Smooth muscle cell (in vitro differentiated cells): ENCODE data around the gene OBI1. TPM values are rescaled to one million over a fixed set of nuclear protein-coding genes. Genes with fewer than 3 reads are reported as not detected.

Source experiments
- DNase-seq: peaks from one replicate; lab custom pipeline; 2025; ENCODE audit not compliant: unreplicated experiment; lab: John Stamatoyannopoulos, UW
- H2AFZ ChIP-seq: fragments of 200-600 bp; sonication (generic); 2 replicates; pipeline ENCODE4 v1.6.0; 2016; ENCODE audit warnings: antibody characterized with exemption, low read depth, mild to moderate bottlenecking
- H3F3A ChIP-seq: fragments of 200-600 bp; sonication (generic); 2 replicates; pipeline ENCODE4 v1.6.0; 2017; ENCODE audit warnings: antibody characterized with exemption, low read depth
- H3K27ac ChIP-seq: fragments of 200-600 bp; sonication (generic); 2 replicates; pipeline ENCODE4 v1.5.1; 2016; ENCODE audit warnings: low read depth, mild to moderate bottlenecking
- H3K27me3 ChIP-seq: fragments of 200-600 bp; sonication (generic); 2 replicates; pipeline ENCODE4 v1.6.1; 2016; ENCODE audit warnings: low read depth, mild to moderate bottlenecking
- H3K36me3 ChIP-seq: fragments of 200-600 bp; sonication (generic); 2 replicates; pipeline ENCODE4 v1.5.1; 2016; ENCODE audit warnings: low read depth
- H3K4me1 ChIP-seq: fragments of 200-600 bp; sonication (generic); 2 replicates; pipeline ENCODE4 v1.5.1; 2016; ENCODE audit warnings: low read depth
- H3K4me2 ChIP-seq: fragments of 200-600 bp; sonication (generic); 2 replicates; pipeline ENCODE4 v1.6.0; 2016; ENCODE audit warnings: mild to moderate bottlenecking
- H3K4me3 ChIP-seq: fragments of 200-600 bp; sonication (generic); 2 replicates; pipeline ENCODE4 v1.5.1; 2016; ENCODE audit warnings: mild to moderate bottlenecking
- H3K79me2 ChIP-seq: fragments of 200-600 bp; sonication (generic); 2 replicates; pipeline ENCODE4 v1.6.0; 2016; ENCODE audit warnings: low read depth, mild to moderate bottlenecking
- H3K9ac ChIP-seq: fragments of 200-600 bp; sonication (generic); 2 replicates; pipeline ENCODE4 v1.6.0; 2016; ENCODE audit warnings: low read depth
- H3K9me3 ChIP-seq: fragments of 200-600 bp; sonication (generic); replicated peaks from 2 replicates; pipeline ENCODE4 v1.5.1; 2016; ENCODE audit warnings: low read depth
- H4K20me1 ChIP-seq: fragments of 200-600 bp; sonication (generic); 2 replicates; pipeline ENCODE4 v1.6.0; 2016; ENCODE audit warnings: low read depth
- WGBS: methylation state at CpG from one replicate; pipeline ENCODE4 v1.1.7; 2016; ENCODE audit warnings: low lambda C conversion rate; 5-methylcytosine and 5-hydroxymethylcytosine counted together
- polyA plus RNA-seq: library from polyadenylated mRNA; unstranded; fragments of >200 nt; fragmentation: Nextera tagmentation; extraction: Ambion mirVana; gene quantifications from 2 replicates; pipeline ENCODE4 v1.2.1, GENCODE V29; 2016
- total RNA-seq: library from RNA; depleted of rRNA; stranded (reverse); fragments of >200 nt; gene quantifications from 2 replicates; pipeline ENCODE4 v1.2.3, GENCODE V29; 2014
- TF ChIP-seq, protein P1 (sequence below): fragments of 200-600 bp; sonication (generic); IDR thresholded peaks from 2 replicates; pipeline ENCODE4 v1.5.1; 2017; ENCODE audit warnings: borderline replicate concordance, mild to moderate bottlenecking, antibody characterized with exemption; ENCODE audit not compliant: insufficient read depth, poor library complexity, severe bottlenecking

The OBI1 gene, protein sequence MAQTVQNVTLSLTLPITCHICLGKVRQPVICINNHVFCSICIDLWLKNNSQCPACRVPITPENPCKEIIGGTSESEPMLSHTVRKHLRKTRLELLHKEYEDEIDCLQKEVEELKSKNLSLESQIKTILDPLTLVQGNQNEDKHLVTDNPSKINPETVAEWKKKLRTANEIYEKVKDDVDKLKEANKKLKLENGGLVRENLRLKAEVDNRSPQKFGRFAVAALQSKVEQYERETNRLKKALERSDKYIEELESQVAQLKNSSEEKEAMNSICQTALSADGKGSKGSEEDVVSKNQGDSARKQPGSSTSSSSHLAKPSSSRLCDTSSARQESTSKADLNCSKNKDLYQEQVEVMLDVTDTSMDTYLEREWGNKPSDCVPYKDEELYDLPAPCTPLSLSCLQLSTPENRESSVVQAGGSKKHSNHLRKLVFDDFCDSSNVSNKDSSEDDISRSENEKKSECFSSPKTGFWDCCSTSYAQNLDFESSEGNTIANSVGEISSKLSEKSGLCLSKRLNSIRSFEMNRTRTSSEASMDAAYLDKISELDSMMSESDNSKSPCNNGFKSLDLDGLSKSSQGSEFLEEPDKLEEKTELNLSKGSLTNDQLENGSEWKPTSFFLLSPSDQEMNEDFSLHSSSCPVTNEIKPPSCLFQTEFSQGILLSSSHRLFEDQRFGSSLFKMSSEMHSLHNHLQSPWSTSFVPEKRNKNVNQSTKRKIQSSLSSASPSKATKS
- total RNA-seq (15.2 and 16.1 TPM in 2 replicates), polyA plus RNA-seq (7.0 and 8.2 TPM in 2 replicates)

DNA sequence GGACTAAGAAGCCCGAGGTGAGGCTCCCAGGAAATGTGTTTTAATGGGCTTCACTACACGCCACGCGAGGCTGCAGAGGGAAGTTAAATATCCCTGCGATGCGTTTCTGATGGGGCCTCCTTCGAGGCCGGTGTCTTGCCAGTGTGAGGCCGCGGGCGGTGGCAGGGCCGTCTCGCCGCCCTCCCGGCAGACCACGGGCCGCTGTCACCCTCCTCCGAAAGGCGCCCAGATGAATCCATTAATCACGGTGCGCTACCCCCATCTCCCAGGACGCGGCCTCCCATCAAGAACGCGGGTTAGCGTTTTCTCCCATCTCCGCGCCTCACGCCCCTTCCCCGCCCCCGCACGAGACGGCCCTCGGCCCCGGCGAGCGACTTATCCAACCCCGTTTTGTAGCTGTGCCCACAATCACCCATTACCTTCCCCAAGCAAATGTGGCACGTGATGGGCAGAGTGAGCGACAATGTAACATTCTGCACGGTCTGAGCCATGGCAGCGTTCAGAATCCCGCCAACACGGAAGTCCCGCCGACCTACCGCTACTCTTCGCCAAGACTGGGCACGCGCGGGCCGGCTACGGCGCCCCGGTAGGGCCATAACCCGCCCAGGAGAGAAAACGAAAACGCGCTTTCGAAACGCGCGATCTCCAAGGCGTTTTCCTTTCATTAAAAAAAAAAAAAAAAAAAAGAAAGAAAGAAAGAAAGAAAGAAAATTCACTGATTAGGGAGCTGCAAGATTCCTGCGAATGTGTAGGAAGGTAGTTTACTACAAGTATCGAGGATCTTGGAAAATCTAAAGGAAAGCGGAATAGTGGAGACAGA is at the start of gene OBI1:
Gene OBI1 (minus strand): TSS at position 526 of the 820 bp plus-strand sequence. CDS start 35 bp downstream, at position 491.
- Histone ChIP-seq H3K9ac (peak within 1 kb of the TSS; percentile 70), H3K4me2 (peak within 1 kb of the TSS; percentile 97), H3F3A (no peaks in the 10 kb centered on the region), H3K27me3 (no peaks in the 10 kb centered on the region), H3K4me1 (peaks cover 10% of the 10 kb centered on the region), H3K36me3 (no peaks in the 10 kb centered on the region), H4K20me1 (peaks cover 38% of the 10 kb centered on the region), H3K27ac (peak within 1 kb of the TSS; percentile 12), H2AFZ (peak within 1 kb of the TSS; percentile 96), H3K9me3 (no peaks in the 10 kb centered on the region), H3K4me3 (peak within 1 kb of the TSS; percentile 77), H3K79me2 (peaks cover 46% of the 10 kb centered on the region)
- peak; percentile 56 for DNase-seq
- TF ChIP-seq, protein P1, sequence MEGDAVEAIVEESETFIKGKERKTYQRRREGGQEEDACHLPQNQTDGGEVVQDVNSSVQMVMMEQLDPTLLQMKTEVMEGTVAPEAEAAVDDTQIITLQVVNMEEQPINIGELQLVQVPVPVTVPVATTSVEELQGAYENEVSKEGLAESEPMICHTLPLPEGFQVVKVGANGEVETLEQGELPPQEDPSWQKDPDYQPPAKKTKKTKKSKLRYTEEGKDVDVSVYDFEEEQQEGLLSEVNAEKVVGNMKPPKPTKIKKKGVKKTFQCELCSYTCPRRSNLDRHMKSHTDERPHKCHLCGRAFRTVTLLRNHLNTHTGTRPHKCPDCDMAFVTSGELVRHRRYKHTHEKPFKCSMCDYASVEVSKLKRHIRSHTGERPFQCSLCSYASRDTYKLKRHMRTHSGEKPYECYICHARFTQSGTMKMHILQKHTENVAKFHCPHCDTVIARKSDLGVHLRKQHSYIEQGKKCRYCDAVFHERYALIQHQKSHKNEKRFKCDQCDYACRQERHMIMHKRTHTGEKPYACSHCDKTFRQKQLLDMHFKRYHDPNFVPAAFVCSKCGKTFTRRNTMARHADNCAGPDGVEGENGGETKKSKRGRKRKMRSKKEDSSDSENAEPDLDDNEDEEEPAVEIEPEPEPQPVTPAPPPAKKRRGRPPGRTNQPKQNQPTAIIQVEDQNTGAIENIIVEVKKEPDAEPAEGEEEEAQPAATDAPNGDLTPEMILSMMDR, result no peak
- 3% methylated on average over 65 of the region's 67 CpGs for WGBS

DNA sequence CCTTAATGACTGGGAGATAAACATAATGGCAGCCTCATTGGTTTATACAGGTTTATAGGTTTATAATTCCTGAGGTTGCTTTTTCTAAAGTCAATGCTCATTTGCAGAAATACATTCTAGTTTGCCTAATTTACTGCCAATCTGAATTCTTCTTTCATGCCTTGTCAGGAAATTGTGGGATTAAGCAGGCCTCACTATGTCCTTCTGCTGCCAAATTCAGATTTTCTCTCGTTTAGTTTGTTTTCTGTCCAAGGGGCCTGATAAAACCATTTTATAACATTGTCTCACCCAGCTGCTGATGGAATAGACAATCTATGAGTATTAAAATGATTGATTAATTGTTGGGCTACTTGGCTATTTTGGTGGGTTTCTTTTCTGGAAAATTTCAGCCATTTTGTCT is 42.4 kb upstream of the OBI1 start:
- WGBS, result 50% methylated on average over 1 of the region's 1 CpG

DNA sequence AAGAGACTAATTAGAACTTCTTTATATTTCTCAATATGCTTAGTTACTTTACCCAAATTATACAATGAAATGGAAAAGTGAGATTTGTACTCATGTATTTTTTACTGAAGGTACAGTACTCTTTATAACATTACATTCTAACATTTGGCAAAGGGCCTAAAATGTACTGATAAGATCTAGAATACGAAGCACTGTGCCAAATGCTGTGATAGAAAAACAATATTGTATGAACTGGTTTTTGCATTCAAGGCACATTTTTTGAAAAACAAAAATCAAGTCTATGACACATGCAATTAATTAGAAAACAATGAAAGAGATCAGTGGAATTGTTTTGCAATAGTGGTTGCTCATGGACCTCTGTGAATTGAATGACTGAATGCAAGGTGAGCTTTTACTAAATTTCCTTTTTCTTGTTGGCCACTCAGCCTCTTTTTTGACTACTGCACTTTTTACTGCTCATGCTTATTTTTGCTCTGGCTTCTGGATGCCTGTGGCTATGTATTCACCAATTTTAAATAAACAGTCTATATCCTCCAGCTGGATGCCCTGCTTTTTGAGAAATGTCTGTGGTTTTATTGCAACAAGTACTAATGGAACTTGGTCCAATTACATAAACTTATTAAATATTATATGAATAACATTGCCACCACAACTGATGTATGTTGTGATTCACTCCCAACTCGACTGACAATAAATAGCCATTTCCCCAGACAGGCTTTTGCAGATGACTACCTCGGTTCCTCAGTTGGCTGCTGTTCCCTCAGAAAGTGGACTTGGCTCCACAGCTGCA is 41.4 kb upstream of the OBI1 start:
- Histone ChIP-seq H4K20me1 (no peaks in the 10 kb centered on the region), H3K4me2 (no peak overlapping the region), H3K27me3 (peaks cover 7% of the 10 kb centered on the region), H3K27ac (no peak overlapping the region), H3K4me3 (no peak overlapping the region), H2AFZ (no peak overlapping the region), H3K4me1 (no peaks in the 10 kb centered on the region), H3K9me3 (no peaks in the 10 kb centered on the region), H3K9ac (no peak overlapping the region), H3K79me2 (no peaks in the 10 kb centered on the region), H3K36me3 (no peaks in the 10 kb centered on the region), H3F3A (no peaks in the 10 kb centered on the region)
- TF ChIP-seq, protein P1, result no peak
- WGBS, result 64% methylated on average over 3 of the region's 3 CpGs
- no peak for DNase-seq

More for the DNA sequence above, 42.4 kb upstream of the OBI1 start:
- Histone ChIP-seq H3K4me1 (no peaks in the 10 kb centered on the region), H3K36me3 (no peaks in the 10 kb centered on the region), H3K79me2 (no peaks in the 10 kb centered on the region), H3K27ac (no peak overlapping the region), H3K27me3 (peaks cover under 1% of the 10 kb centered on the region), H2AFZ (no peak overlapping the region), H3K9ac (no peak overlapping the region), H3F3A (no peaks in the 10 kb centered on the region), H3K4me3 (no peak overlapping the region), H3K4me2 (no peak overlapping the region), H3K9me3 (no peaks in the 10 kb centered on the region), H4K20me1 (no peaks in the 10 kb centered on the region)
- no peak for DNase-seq
- TF ChIP-seq, protein P1, result no peak
